ENCODE measurements around the gene SPACA4. TPM values are rescaled to one million over a fixed set of nuclear protein-coding genes. Genes with fewer than 3 reads are reported as not detected.

The SPACA4 gene
- total and polyA plus RNA-seq, 9 of the 15 experiments (the other 6 are each of a cell fraction or from before 2014, with no cell fraction given) = not detected

- TF ChIP-seq, protein P1, sequence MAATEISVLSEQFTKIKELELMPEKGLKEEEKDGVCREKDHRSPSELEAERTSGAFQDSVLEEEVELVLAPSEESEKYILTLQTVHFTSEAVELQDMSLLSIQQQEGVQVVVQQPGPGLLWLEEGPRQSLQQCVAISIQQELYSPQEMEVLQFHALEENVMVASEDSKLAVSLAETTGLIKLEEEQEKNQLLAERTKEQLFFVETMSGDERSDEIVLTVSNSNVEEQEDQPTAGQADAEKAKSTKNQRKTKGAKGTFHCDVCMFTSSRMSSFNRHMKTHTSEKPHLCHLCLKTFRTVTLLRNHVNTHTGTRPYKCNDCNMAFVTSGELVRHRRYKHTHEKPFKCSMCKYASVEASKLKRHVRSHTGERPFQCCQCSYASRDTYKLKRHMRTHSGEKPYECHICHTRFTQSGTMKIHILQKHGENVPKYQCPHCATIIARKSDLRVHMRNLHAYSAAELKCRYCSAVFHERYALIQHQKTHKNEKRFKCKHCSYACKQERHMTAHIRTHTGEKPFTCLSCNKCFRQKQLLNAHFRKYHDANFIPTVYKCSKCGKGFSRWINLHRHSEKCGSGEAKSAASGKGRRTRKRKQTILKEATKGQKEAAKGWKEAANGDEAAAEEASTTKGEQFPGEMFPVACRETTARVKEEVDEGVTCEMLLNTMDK (IDR thresholded peaks at IDR 0.05; ENCODE audit: borderline replicate concordance, insufficient read depth, low read depth, low read length, poor library complexity, severe bottlenecking) = no peak
- no peak for TF ChIP-seq ZNF41 (CRISPR knock-in tag; conservative IDR thresholded peaks at IDR 0.05)
- TF ChIP-seq MBD1 (CRISPR knock-in tag; IDR thresholded peaks at IDR 0.05) = no peak
- TF ChIP-seq, protein P2, sequence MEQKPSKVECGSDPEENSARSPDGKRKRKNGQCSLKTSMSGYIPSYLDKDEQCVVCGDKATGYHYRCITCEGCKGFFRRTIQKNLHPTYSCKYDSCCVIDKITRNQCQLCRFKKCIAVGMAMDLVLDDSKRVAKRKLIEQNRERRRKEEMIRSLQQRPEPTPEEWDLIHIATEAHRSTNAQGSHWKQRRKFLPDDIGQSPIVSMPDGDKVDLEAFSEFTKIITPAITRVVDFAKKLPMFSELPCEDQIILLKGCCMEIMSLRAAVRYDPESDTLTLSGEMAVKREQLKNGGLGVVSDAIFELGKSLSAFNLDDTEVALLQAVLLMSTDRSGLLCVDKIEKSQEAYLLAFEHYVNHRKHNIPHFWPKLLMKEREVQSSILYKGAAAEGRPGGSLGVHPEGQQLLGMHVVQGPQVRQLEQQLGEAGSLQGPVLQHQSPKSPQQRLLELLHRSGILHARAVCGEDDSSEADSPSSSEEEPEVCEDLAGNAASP (IDR thresholded peaks at IDR 0.05) = no peak
- no peak for TF ChIP-seq PPARD (CRISPR knock-in tag; IDR thresholded peaks at IDR 0.05)
- TF ChIP-seq SLC30A9 (CRISPR knock-in tag; IDR thresholded peaks at IDR 0.05) = no peak
- TF ChIP-seq, protein P3, sequence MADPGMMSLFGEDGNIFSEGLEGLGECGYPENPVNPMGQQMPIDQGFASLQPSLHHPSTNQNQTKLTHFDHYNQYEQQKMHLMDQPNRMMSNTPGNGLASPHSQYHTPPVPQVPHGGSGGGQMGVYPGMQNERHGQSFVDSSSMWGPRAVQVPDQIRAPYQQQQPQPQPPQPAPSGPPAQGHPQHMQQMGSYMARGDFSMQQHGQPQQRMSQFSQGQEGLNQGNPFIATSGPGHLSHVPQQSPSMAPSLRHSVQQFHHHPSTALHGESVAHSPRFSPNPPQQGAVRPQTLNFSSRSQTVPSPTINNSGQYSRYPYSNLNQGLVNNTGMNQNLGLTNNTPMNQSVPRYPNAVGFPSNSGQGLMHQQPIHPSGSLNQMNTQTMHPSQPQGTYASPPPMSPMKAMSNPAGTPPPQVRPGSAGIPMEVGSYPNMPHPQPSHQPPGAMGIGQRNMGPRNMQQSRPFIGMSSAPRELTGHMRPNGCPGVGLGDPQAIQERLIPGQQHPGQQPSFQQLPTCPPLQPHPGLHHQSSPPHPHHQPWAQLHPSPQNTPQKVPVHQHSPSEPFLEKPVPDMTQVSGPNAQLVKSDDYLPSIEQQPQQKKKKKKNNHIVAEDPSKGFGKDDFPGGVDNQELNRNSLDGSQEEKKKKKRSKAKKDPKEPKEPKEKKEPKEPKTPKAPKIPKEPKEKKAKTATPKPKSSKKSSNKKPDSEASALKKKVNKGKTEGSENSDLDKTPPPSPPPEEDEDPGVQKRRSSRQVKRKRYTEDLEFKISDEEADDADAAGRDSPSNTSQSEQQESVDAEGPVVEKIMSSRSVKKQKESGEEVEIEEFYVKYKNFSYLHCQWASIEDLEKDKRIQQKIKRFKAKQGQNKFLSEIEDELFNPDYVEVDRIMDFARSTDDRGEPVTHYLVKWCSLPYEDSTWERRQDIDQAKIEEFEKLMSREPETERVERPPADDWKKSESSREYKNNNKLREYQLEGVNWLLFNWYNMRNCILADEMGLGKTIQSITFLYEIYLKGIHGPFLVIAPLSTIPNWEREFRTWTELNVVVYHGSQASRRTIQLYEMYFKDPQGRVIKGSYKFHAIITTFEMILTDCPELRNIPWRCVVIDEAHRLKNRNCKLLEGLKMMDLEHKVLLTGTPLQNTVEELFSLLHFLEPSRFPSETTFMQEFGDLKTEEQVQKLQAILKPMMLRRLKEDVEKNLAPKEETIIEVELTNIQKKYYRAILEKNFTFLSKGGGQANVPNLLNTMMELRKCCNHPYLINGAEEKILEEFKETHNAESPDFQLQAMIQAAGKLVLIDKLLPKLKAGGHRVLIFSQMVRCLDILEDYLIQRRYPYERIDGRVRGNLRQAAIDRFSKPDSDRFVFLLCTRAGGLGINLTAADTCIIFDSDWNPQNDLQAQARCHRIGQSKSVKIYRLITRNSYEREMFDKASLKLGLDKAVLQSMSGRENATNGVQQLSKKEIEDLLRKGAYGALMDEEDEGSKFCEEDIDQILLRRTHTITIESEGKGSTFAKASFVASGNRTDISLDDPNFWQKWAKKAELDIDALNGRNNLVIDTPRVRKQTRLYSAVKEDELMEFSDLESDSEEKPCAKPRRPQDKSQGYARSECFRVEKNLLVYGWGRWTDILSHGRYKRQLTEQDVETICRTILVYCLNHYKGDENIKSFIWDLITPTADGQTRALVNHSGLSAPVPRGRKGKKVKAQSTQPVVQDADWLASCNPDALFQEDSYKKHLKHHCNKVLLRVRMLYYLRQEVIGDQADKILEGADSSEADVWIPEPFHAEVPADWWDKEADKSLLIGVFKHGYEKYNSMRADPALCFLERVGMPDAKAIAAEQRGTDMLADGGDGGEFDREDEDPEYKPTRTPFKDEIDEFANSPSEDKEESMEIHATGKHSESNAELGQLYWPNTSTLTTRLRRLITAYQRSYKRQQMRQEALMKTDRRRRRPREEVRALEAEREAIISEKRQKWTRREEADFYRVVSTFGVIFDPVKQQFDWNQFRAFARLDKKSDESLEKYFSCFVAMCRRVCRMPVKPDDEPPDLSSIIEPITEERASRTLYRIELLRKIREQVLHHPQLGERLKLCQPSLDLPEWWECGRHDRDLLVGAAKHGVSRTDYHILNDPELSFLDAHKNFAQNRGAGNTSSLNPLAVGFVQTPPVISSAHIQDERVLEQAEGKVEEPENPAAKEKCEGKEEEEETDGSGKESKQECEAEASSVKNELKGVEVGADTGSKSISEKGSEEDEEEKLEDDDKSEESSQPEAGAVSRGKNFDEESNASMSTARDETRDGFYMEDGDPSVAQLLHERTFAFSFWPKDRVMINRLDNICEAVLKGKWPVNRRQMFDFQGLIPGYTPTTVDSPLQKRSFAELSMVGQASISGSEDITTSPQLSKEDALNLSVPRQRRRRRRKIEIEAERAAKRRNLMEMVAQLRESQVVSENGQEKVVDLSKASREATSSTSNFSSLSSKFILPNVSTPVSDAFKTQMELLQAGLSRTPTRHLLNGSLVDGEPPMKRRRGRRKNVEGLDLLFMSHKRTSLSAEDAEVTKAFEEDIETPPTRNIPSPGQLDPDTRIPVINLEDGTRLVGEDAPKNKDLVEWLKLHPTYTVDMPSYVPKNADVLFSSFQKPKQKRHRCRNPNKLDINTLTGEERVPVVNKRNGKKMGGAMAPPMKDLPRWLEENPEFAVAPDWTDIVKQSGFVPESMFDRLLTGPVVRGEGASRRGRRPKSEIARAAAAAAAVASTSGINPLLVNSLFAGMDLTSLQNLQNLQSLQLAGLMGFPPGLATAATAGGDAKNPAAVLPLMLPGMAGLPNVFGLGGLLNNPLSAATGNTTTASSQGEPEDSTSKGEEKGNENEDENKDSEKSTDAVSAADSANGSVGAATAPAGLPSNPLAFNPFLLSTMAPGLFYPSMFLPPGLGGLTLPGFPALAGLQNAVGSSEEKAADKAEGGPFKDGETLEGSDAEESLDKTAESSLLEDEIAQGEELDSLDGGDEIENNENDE (IDR thresholded peaks at IDR 0.05; ENCODE audit: low read depth, low read length) = no peak
- TF ChIP-seq TARDBP (IDR thresholded peaks at IDR 0.05) = no peak
- peak; percentile 52; the same call in 1 of the 2 replicates for TF ChIP-seq ZBTB7A (IDR thresholded peaks at IDR 0.05; ENCODE audit: borderline replicate concordance, control insufficient read depth, low read depth, low read length)
Measured at GRCh38 chr19:48614436-48615230, 8.1 kb downstream of the SPACA4 start, which contains the start of gene FAM83E (continued).
